ENCODE data around the gene CHI3L1.

DNA sequence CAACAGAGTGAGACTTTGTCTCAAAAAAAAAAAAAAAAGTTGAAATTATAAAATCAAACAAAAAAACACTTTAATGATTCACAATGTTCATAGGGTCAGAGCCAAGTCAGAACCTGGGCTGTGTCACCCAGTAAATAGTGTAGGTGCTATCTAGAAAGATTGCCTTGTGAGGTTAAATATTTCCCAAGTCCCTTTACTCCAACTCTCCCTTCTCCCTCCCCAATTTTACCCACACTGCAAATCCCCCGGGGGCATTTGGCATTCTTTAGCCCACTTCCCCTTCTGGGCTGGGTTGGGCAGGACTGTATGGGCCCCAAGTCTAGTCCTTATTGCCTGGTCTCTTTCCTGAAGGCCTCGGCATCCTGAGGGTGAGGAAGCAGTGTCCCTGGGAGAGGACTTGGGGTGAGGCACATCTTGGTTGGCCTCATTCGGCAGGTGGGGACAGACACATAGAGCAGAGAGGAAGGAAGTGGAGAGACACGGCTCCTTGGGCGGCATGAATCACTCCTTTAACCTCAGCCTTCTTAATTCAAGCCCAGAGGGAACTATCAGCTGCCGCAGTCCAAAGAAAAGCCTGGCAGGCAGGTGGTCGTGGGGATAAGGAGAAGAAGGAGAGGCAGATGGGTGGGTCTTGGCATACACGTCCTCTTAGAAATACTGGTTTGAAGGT lies 50.7 kb downstream of the CHI3L1 start:
- no peak for TF ChIP-seq POLR2A (IDR thresholded peaks at IDR 0.05)
- TF ChIP-seq, protein P1, sequence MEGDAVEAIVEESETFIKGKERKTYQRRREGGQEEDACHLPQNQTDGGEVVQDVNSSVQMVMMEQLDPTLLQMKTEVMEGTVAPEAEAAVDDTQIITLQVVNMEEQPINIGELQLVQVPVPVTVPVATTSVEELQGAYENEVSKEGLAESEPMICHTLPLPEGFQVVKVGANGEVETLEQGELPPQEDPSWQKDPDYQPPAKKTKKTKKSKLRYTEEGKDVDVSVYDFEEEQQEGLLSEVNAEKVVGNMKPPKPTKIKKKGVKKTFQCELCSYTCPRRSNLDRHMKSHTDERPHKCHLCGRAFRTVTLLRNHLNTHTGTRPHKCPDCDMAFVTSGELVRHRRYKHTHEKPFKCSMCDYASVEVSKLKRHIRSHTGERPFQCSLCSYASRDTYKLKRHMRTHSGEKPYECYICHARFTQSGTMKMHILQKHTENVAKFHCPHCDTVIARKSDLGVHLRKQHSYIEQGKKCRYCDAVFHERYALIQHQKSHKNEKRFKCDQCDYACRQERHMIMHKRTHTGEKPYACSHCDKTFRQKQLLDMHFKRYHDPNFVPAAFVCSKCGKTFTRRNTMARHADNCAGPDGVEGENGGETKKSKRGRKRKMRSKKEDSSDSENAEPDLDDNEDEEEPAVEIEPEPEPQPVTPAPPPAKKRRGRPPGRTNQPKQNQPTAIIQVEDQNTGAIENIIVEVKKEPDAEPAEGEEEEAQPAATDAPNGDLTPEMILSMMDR (IDR thresholded peaks at IDR 0.05): no peak
